Uterus (tissue), 4 donors: ENCODE results near the gene ACMSD. TPM values are rescaled to one million over a fixed set of nuclear protein-coding genes. Genes with fewer than 3 reads are reported as not detected.

Source experiments
- DNase-seq, 2 donors: peaks; one replicate each; pipeline ENCODE4 v3.0.0-alpha.2; 2019 to 2020
- H3K27ac ChIP-seq, 2 donors: fragments of 200-600 bp; sonication (generic); 1 replicate in 1 of 2; 2 replicates in 1 of 2; pipeline ENCODE4 v1.5.1; 2016 to 2018
- H3K27me3 ChIP-seq, 2 donors: fragments of 200-600 bp; sonication (generic); one replicate each; pipeline ENCODE4 v1.5.1; 2018 to 2019; ENCODE audit warnings: control low read depth in 1 of 2
- H3K36me3 ChIP-seq, 2 donors: fragments of 200-600 bp; sonication (generic); one replicate each; pipeline ENCODE4 v1.5.1; 2019; ENCODE audit warnings: control low read depth in 1 of 2
- H3K4me1 ChIP-seq, 2 donors: fragments of 200-600 bp; sonication (generic); one replicate each; pipeline ENCODE4 v1.5.1; 2018 to 2019; ENCODE audit warnings: control low read depth in 1 of 2
- H3K4me3 ChIP-seq, 2 donors: fragments of 200-600 bp; sonication (generic); 1 replicate in 1 of 2; 2 replicates in 1 of 2; pipeline ENCODE4 v1.5.1; 2018 to 2019; ENCODE audit warnings: mild to moderate bottlenecking in 1 of 2
- H3K9me3 ChIP-seq, 2 donors: fragments of 200-600 bp; sonication (generic); one replicate each; pipeline ENCODE4 v1.5.1; 2019; ENCODE audit warnings: control low read depth in 1 of 2
- CTCF ChIP-seq, 4 experiments: fragments of 200-600 bp in 2 of 4; fragments of 450-650 bp in 2 of 4; sonication (generic) in 2 of 4; IDR thresholded peaks; one replicate each; pipeline ENCODE4 v1.5.1; 2016 to 2019; ENCODE audit warnings: antibody characterized with exemption in 4 of 4, mild to moderate bottlenecking in 2 of 4, moderate library complexity in 1 of 4
- POLR2A ChIP-seq, 2 donors: fragments of 450-650 bp; IDR thresholded peaks; one replicate each; pipeline ENCODE4 v1.6.1; 2016; ENCODE audit warnings: antibody characterized with exemption in 2 of 2, mild to moderate bottlenecking in 1 of 2, moderate library complexity in 1 of 2
- intact Hi-C: fragments of 100-400 bp; cut with DNase I; formaldehyde crosslinking; loops from one replicate; pipeline ENCODE4 v1.15.1; 2023; ENCODE audit warnings: low total_unique reads
- total RNA-seq, 4 donors: library from RNA; depleted of rRNA in 3 of 4; stranded (reverse); fragments of >200 nt in 3 of 4; gene quantifications; one replicate each; pipeline versions ENCODE4 v1.1.0 to v1.2.4, GENCODE V29; 2014 to 2023
- donor health status: DM: yes; HTN: yes; CAD: no.

The ACMSD gene
- total RNA-seq, 4 donors from 2014 or later, result not detected

GRCh38 chr2:134927195-134927594, 88.8 kb downstream of the ACMSD start:
- Histone ChIP-seq H3K4me1 (no peaks in the 10 kb centered on the region), H3K27ac (no peak overlapping the region), H3K9me3 (no peaks in the 10 kb centered on the region), H3K27me3 (no peaks in the 10 kb centered on the region), H3K4me3 (no peak overlapping the region), H3K36me3 (no peaks in the 10 kb centered on the region)
- no peak for DNase-seq
- TF ChIP-seq CTCF (IDR thresholded peaks at IDR 0.05) (no peak), POLR2A (IDR thresholded peaks at IDR 0.05) (no peak)
- intact Hi-C loops, result no loop called here

- H3K27ac ChIP-seq, result no peak overlapping the region
- no peak for TF ChIP-seq CTCF (IDR thresholded peaks at IDR 0.05)
- no peak for TF ChIP-seq POLR2A (IDR thresholded peaks at IDR 0.05)
- no peaks in the 10 kb centered on the region for H3K4me1 ChIP-seq
These were observed 94.6 kb downstream of the ACMSD start for GRCh38 chr2:134932864-134933526.

DNA sequence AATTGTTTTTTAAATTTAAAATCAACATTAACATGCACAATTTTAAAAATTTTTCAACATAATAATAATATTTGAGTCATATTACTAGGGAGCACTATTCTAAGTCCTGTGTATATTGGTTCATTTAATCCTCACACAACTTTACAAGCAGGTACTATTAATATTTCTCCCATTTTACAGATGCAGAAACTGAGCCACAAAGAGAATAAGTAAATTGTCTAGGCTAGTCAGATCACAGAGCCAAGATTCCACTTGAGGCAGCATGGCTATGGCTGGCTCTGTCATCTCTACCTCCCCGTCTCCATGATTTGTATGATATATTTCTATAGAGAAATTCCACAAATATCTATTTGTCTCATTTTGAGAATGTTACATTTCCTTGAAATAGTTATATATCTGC, 95.3 kb downstream of the ACMSD start:
- no peaks in the 10 kb centered on the region for H3K36me3 ChIP-seq
- intact Hi-C loops, result no loop called here
- no peak for TF ChIP-seq POLR2A (IDR thresholded peaks at IDR 0.05)
- no peak for TF ChIP-seq CTCF (IDR thresholded peaks at IDR 0.05)
- no peak overlapping the region for H3K4me3 ChIP-seq
- H3K4me1 ChIP-seq, result no peaks in the 10 kb centered on the region
- H3K27me3 ChIP-seq, result no peaks in the 10 kb centered on the region
- no peak overlapping the region for H3K27ac ChIP-seq
- DNase-seq, result no peak
- H3K9me3 ChIP-seq, result no peaks in the 10 kb centered on the region

More at GRCh38 chr2:134932864-134933526, 94.6 kb downstream of the ACMSD start:
- intact Hi-C loops, result no loop called here
- H3K27me3 ChIP-seq, result no peaks in the 10 kb centered on the region
- no peaks in the 10 kb centered on the region for H3K9me3 ChIP-seq
- DNase-seq, result no peak
- no peaks in the 10 kb centered on the region for H3K36me3 ChIP-seq
- no peak overlapping the region for H3K4me3 ChIP-seq

DNA sequence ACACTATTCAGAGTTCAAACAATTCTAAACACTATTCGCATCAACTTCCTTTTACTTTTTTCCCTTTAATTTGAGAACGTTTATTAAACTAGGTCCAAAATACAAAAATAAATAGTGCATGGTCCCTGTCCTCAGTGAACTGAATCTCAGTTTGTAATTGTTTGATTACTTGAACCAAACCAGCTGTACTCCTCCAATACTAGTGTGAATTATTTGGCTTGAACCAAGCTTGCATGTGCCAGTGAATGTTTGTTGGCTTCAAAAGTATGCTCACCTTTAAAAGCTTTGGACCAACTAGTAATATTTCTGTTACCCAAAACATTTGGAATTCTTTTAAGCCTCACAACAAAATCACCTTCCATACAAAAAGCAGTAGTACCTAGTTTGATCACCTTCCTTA, 95.7 kb downstream of the ACMSD start:
- H3K36me3 ChIP-seq, result no peaks in the 10 kb centered on the region
- no peaks in the 10 kb centered on the region for H3K27me3 ChIP-seq
- no peak for DNase-seq
- intact Hi-C loops, result no loop called here
- no peak overlapping the region for H3K27ac ChIP-seq
- no peak overlapping the region for H3K4me3 ChIP-seq
- H3K9me3 ChIP-seq, result no peaks in the 10 kb centered on the region
- H3K4me1 ChIP-seq, result no peaks in the 10 kb centered on the region
- TF ChIP-seq POLR2A (IDR thresholded peaks at IDR 0.05), result no peak
- no peak for TF ChIP-seq CTCF (IDR thresholded peaks at IDR 0.05)

DNA sequence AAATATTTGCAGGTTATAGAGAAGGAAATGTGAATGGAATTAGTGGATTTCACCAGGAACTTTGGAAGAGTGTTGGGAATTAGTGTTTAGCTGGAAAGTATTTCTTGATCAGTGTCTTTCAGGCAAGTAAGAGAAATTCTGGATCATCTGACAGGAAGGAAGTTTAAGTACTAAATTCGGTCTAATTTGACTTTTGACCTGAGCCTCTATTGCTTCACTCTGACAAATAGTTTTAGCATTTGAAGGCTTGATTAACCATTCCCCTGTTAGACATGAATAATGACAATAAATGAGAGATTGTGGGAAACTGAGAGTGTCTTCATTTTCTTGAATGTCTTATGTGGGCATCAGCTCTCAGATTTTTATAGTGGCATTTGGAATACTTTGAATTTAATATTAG, 96.2 kb downstream of the ACMSD start:
- Histone ChIP-seq H3K27ac (no peak overlapping the region), H3K36me3 (no peaks in the 10 kb centered on the region), H3K4me1 (no peaks in the 10 kb centered on the region), H3K9me3 (no peaks in the 10 kb centered on the region), H3K27me3 (no peaks in the 10 kb centered on the region), H3K4me3 (no peak overlapping the region)
- intact Hi-C loops, result no loop called here
- TF ChIP-seq POLR2A (IDR thresholded peaks at IDR 0.05) (no peak), CTCF (IDR thresholded peaks at IDR 0.05) (no peak)
- DNase-seq, result no peak
